HepG2 (cell line): ENCODE results near the gene ZFPL1. TPM values are rescaled to one million over a fixed set of nuclear protein-coding genes. Genes with fewer than 3 reads are reported as not detected.
A peak's percentile ranks its signal among the peaks of the same experiment; 100 is the strongest.

Source experiments
- ARNT2 ChIP-seq: sonication (generic); formaldehyde crosslinking; IDR thresholded peaks from 2 replicates; pipeline ENCODE4 v1.8.0; 2022; ENCODE audit warnings: mild to moderate bottlenecking, low read depth, missing genetic modification reagents, moderate library complexity
- ATF7 ChIP-seq, 2 experiments: fragments of 450-650 bp in 1 of 2; sonication (generic) in 1 of 2; formaldehyde crosslinking in 1 of 2; IDR thresholded peaks; 2 replicates each; pipeline versions ENCODE4 v1.4.0 to v1.6.1; 2016 to 2020; ENCODE audit warnings: antibody characterized with exemption in 1 of 2, mild to moderate bottlenecking in 1 of 2, missing genetic modification reagents in 1 of 2
- CEBPB ChIP-seq: IDR thresholded peaks from 2 replicates; pipeline ENCODE4 v1.6.1; 2011; ENCODE audit warnings: low read depth, low read length, improper control_type of control experiment, borderline replicate concordance
- MIER3 ChIP-seq: IDR thresholded peaks from 2 replicates; pipeline ENCODE4 v1.6.1; 2016; ENCODE audit warnings: missing compliant biosample characterization, borderline replicate concordance
- NAIF1 ChIP-seq: sonication (generic); formaldehyde crosslinking; IDR thresholded peaks from 2 replicates; pipeline ENCODE4 v1.5.0; 2020; ENCODE audit warnings: mild to moderate bottlenecking, missing genetic modification reagents, borderline replicate concordance
- NCOA1 ChIP-seq: sonication (generic); formaldehyde crosslinking; IDR thresholded peaks from 2 replicates; pipeline ENCODE4 v1.9.0; 2021; ENCODE audit warnings: missing genetic modification reagents
- NKX3-1 ChIP-seq: sonication (generic); formaldehyde crosslinking; IDR thresholded peaks from 2 replicates; pipeline ENCODE4 v1.5.0; 2020; ENCODE audit warnings: missing genetic modification reagents
- RELA ChIP-seq: sonication (generic); formaldehyde crosslinking; IDR thresholded peaks from 2 replicates; pipeline ENCODE4 v1.4.0; 2020; ENCODE audit warnings: missing genetic modification reagents
- SRSF4 ChIP-seq: fragments of 200-400 bp; formaldehyde crosslinking; IDR thresholded peaks from one replicate; pipeline ENCODE4 v1.6.1; 2018; ENCODE audit warnings: mild to moderate bottlenecking, low read depth, low read length, moderate library complexity; ENCODE audit not compliant: poor library complexity, severe bottlenecking
- ZMYM2 ChIP-seq: sonication (generic); formaldehyde crosslinking; IDR thresholded peaks from 2 replicates; pipeline ENCODE4 v1.8.0; 2022; ENCODE audit warnings: mild to moderate bottlenecking, missing genetic modification reagents
- ZNF546 ChIP-seq: sonication (generic); formaldehyde crosslinking; conservative IDR thresholded peaks from 2 replicates; pipeline ENCODE4 v1.8.1; 2023; ENCODE audit warnings: mild to moderate bottlenecking, missing genetic modification reagents
- ZSCAN22 ChIP-seq: sonication (generic); formaldehyde crosslinking; IDR thresholded peaks from 2 replicates; pipeline ENCODE4 v1.4.0; 2020; ENCODE audit warnings: mild to moderate bottlenecking, missing genetic modification reagents
- ZSCAN30 ChIP-seq: sonication (generic); formaldehyde crosslinking; IDR thresholded peaks from 2 replicates; pipeline ENCODE4 v1.5.0; 2020; ENCODE audit warnings: mild to moderate bottlenecking, missing genetic modification reagents
- polyA plus RNA-seq, 8 experiments: library from polyadenylated mRNA; depleted of rRNA in 3 of 8; stranded (reverse) in 7 of 8; unstranded in 1 of 8; fragments of >200 nt; fragmentation: Illumina TruSeq in 4 of 8; extraction: Trizol in 4 of 8; gene quantifications; 2 replicates each; pipeline versions ENCODE4 v1.2.1 to v1.2.3, GENCODE V29; 2011 to 2016; ENCODE audit warnings: low read depth in 4 of 8, missing spikeins in 1 of 8, mixed read lengths in 1 of 8; ENCODE audit not compliant: insufficient read depth in 1 of 8
- total RNA-seq, 5 experiments: library from RNA; depleted of rRNA; stranded (reverse); fragments of >200 nt; fragmentation: Illumina TruSeq; extraction: Trizol; gene quantifications; 2 replicates each; pipeline ENCODE4 v1.2.3, GENCODE V29; 2016; ENCODE audit warnings: low read depth in 1 of 5
- TF ChIP-seq, protein P1 (sequence below): sonication (generic); formaldehyde crosslinking; IDR thresholded peaks from 2 replicates; pipeline ENCODE4 v1.4.0; 2020; ENCODE audit warnings: missing genetic modification reagents
- TF ChIP-seq, protein P2 (sequence below): fragments of 450-650 bp; IDR thresholded peaks from 2 replicates; pipeline ENCODE4 v1.6.1; 2017; ENCODE audit warnings: mild to moderate bottlenecking
- TF ChIP-seq, protein P3 (sequence below): sonication (generic); formaldehyde crosslinking; conservative IDR thresholded peaks from 2 replicates; pipeline ENCODE4 v1.5.0; 2020; ENCODE audit warnings: missing genetic modification reagents

ZFPL1 gene
- total and polyA plus RNA-seq, 2 of the 13 experiments (the other 11 are each of a cell fraction or from before 2014, with no cell fraction given): 32.2 to 56.0 TPM

DNA sequence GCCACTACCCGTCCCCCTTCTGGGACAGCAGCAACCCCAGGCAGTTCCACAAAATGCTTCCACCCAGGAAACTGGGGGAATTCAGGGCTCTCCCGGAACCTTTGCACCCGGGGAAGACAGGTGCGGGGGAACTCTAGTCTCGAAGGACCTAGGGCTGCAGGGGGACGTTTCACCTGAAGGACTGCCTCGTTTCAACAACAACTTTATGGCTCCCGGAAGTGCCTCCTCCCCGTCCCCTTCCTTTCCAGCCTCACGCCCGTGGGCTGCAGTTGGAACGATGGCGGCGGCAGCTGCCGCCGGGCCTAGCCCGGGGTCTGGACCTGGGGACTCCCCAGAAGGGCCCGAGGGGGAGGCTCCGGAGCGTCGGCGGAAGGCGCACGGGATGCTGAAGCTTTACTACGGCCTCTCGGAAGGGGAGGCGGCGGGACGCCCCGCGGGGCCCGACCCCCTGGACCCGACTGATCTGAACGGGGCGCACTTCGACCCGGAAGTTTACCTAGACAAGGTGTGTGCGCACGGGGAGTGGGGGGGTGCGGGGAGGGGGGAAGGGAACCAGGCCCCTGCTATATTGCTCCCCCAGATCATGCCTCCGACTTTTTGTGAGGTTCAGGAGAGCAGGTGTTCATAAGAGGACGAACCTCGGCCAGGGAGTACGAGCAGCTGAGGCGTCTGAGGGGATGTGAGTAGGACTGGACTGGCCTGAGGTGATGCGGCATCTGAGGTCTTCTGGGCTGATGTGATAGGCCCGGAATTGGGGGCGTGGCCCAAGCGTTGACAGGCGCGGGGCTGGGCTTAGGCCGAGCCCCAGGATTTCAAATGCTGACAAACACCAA lies 12.2 kb downstream of the ZFPL1 start, which contains the start of gene VPS51 (continued):
- TF ChIP-seq, protein P1, sequence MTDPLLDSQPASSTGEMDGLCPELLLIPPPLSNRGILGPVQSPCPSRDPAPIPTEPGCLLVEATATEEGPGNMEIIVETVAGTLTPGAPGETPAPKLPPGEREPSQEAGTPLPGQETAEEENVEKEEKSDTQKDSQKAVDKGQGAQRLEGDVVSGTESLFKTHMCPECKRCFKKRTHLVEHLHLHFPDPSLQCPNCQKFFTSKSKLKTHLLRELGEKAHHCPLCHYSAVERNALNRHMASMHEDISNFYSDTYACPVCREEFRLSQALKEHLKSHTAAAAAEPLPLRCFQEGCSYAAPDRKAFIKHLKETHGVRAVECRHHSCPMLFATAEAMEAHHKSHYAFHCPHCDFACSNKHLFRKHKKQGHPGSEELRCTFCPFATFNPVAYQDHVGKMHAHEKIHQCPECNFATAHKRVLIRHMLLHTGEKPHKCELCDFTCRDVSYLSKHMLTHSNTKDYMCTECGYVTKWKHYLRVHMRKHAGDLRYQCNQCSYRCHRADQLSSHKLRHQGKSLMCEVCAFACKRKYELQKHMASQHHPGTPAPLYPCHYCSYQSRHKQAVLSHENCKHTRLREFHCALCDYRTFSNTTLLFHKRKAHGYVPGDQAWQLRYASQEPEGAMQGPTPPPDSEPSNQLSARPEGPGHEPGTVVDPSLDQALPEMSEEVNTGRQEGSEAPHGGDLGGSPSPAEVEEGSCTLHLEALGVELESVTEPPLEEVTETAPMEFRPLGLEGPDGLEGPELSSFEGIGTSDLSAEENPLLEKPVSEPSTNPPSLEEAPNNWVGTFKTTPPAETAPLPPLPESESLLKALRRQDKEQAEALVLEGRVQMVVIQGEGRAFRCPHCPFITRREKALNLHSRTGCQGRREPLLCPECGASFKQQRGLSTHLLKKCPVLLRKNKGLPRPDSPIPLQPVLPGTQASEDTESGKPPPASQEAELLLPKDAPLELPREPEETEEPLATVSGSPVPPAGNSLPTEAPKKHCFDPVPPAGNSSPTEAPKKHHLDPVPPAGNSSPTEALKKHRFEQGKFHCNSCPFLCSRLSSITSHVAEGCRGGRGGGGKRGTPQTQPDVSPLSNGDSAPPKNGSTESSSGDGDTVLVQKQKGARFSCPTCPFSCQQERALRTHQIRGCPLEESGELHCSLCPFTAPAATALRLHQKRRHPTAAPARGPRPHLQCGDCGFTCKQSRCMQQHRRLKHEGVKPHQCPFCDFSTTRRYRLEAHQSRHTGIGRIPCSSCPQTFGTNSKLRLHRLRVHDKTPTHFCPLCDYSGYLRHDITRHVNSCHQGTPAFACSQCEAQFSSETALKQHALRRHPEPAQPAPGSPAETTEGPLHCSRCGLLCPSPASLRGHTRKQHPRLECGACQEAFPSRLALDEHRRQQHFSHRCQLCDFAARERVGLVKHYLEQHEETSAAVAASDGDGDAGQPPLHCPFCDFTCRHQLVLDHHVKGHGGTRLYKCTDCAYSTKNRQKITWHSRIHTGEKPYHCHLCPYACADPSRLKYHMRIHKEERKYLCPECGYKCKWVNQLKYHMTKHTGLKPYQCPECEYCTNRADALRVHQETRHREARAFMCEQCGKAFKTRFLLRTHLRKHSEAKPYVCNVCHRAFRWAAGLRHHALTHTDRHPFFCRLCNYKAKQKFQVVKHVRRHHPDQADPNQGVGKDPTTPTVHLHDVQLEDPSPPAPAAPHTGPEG (CRISPR knock-in tag): 0 out of 2 replicates have a peak, but pooled peaks have one; percentile 40
- TF ChIP-seq ZNF546 (CRISPR knock-in tag): 0 out of 2 replicates have a peak, but pooled peaks have one; percentile 71
- TF ChIP-seq SRSF4: no peak
- TF ChIP-seq, protein P2, sequence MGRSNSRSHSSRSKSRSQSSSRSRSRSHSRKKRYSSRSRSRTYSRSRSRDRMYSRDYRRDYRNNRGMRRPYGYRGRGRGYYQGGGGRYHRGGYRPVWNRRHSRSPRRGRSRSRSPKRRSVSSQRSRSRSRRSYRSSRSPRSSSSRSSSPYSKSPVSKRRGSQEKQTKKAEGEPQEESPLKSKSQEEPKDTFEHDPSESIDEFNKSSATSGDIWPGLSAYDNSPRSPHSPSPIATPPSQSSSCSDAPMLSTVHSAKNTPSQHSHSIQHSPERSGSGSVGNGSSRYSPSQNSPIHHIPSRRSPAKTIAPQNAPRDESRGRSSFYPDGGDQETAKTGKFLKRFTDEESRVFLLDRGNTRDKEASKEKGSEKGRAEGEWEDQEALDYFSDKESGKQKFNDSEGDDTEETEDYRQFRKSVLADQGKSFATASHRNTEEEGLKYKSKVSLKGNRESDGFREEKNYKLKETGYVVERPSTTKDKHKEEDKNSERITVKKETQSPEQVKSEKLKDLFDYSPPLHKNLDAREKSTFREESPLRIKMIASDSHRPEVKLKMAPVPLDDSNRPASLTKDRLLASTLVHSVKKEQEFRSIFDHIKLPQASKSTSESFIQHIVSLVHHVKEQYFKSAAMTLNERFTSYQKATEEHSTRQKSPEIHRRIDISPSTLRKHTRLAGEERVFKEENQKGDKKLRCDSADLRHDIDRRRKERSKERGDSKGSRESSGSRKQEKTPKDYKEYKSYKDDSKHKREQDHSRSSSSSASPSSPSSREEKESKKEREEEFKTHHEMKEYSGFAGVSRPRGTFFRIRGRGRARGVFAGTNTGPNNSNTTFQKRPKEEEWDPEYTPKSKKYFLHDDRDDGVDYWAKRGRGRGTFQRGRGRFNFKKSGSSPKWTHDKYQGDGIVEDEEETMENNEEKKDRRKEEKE: no peak
- peak; percentile 75; the same call in 1 of the 2 replicates for TF ChIP-seq NAIF1 (CRISPR knock-in tag)
- peak; percentile 49; the same call in 1 of the 2 replicates for TF ChIP-seq ZMYM2 (CRISPR knock-in tag)
- TF ChIP-seq ARNT2 (CRISPR knock-in tag): no peak
- TF ChIP-seq, protein P3, sequence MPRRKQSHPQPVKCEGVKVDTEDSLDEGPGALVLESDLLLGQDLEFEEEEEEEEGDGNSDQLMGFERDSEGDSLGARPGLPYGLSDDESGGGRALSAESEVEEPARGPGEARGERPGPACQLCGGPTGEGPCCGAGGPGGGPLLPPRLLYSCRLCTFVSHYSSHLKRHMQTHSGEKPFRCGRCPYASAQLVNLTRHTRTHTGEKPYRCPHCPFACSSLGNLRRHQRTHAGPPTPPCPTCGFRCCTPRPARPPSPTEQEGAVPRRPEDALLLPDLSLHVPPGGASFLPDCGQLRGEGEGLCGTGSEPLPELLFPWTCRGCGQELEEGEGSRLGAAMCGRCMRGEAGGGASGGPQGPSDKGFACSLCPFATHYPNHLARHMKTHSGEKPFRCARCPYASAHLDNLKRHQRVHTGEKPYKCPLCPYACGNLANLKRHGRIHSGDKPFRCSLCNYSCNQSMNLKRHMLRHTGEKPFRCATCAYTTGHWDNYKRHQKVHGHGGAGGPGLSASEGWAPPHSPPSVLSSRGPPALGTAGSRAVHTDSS (CRISPR knock-in tag): no peak
- TF ChIP-seq NCOA1 (CRISPR knock-in tag): no peak
- no peak for TF ChIP-seq ATF7 (IDR thresholded peaks at IDR 0.05)
- TF ChIP-seq ATF7 (CRISPR knock-in tag; IDR thresholded peaks at IDR 0.05): peak; percentile 58
- peak; percentile 65 for TF ChIP-seq NKX3-1 (CRISPR knock-in tag)
- no peak for TF ChIP-seq CEBPB
- peak; percentile 94 for TF ChIP-seq ZSCAN30
- TF ChIP-seq MIER3 (CRISPR knock-in tag): peak; percentile 86; the same call in 1 of the 2 replicates
- peak; percentile 91 for TF ChIP-seq ZSCAN22 (CRISPR knock-in tag)
- TF ChIP-seq RELA (CRISPR knock-in tag): 0 out of 2 replicates have a peak, but pooled peaks have one; percentile 48
